HG03378 (cell line): ENCODE measurements around the gene RARRES2.

ENCODE experiments used
- ATAC-seq: cut with Tn5 transposase; IDR thresholded peaks from one replicate; pipeline ENCODE4 v1.9.1; 2021; ENCODE audit warnings: mild to moderate bottlenecking, moderate library complexity; ENCODE audit not compliant: unreplicated experiment

RARRES2 gene

DNA sequence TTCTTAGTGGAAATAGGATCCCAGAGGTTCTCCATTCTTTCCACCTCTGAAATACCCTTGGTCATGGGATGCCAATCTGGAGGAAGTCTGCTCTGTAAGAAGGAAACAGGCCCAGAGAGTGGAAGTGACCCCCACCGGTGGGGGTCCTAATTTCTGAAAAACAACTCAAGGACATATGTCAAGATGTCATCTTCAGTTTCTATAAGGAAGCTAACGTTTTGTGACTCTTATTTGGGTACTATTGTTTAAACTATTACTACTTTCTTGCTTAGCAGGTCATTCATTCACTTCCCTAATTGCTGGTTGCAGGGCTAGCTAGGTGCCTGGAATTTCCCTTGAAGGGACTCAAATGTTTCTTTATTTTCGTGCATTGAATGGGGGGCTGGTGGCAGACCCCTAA is 35.8 kb upstream of the RARRES2 start:
- ATAC-seq = no peak

DNA sequence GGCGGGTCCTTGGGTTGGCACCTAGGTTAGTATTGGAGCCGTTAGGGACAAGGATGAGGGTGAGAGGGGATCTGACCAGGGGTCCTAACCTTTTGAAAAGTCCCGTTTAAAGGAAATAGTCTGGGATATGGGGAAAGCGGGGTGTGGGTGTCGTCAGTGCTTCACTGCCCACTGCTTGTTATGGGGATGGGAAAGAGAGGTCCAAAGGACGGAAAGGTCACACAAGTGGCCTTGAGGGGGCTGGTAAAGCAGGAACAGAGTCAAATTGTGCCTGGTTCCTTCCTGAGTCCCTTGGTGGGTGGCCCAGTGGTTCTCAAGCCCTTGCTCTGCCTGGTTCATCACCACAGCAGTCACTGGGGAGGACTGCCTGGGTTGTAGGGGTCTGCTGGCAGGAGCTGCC is 35.1 kb upstream of the RARRES2 start:
- no peak for ATAC-seq

DNA sequence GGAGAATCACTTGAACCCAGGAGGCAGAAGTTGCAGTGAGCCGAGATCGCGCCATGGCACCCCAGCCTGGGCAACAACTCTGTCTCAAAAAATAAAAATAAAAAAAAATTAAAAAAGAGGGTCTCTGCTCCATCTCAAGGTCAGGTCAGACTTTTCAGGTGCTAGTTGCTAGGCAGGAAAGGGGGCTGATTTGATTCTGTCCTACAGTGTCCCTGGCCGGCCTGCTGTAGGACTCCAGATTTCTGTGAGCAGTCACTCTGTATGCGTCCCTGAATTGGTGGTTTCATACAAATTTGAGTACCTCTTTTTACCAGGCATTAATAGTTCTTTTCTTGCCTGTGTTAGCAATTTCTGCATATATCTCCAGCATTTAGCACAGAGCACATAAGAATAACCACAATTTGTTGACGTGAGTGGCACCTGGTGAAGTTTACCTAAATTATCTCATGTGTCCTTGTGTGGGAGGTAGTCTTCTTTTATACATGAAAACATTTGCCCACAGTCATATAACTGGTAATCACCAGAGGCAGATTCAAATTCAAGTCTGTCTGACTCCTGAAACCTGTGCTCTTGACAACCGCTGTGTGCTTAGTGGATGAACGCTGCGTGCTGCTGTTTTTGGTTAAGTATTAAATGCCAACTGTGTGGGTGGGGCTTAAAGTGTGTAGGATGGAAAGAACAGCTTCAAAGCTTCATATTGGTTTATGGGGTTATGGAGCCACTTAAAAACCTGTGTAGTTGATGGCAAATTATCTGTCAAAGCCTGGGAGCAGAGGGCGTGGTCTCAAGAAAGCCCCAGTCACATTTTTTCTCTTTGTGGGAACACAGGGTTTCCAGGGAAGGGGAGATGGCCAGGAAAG is 34.5 kb upstream of the RARRES2 start:
- ATAC-seq = peak; percentile 28

DNA sequence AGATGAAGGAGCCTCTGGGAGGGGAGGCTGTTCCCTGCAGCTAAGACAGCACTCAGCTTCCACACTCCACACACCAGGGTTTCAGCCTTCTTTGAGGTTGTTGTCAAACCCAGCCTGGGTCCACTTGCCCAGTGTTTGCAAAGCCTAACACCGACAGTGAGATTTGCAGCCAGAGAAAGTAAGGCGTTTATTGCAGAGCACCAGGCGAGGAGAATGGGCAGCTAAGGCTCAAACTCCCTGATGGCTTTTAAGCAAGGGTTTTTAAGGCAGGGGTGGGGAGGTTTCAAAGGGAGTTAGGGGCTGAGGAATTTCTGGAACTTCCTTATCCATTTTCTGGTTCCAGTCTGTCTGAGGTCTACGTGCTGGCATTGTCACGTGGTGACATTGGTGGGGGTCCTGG is 33.0 kb upstream of the RARRES2 start:
- ATAC-seq = no peak

DNA sequence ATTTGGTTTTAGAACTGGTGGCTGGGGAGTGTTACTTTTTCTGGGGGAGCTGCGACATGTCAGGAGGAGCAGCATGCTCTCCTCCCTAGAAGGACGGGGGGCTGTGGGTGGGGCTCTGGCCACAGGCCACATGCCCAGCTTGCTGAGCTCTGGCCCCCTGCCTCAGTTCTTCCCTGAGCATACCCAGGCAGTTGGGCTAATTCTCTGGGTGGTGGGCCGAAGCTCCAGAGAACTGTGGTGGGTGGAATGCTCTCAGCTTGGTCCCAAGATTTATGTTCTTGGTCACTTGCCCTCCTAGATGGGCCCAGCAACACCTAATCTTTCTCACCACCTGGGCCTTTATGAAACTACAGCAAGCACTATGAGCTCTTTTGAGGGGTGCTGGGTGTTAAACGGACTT is 32.6 kb upstream of the RARRES2 start:
- ATAC-seq = no peak

DNA sequence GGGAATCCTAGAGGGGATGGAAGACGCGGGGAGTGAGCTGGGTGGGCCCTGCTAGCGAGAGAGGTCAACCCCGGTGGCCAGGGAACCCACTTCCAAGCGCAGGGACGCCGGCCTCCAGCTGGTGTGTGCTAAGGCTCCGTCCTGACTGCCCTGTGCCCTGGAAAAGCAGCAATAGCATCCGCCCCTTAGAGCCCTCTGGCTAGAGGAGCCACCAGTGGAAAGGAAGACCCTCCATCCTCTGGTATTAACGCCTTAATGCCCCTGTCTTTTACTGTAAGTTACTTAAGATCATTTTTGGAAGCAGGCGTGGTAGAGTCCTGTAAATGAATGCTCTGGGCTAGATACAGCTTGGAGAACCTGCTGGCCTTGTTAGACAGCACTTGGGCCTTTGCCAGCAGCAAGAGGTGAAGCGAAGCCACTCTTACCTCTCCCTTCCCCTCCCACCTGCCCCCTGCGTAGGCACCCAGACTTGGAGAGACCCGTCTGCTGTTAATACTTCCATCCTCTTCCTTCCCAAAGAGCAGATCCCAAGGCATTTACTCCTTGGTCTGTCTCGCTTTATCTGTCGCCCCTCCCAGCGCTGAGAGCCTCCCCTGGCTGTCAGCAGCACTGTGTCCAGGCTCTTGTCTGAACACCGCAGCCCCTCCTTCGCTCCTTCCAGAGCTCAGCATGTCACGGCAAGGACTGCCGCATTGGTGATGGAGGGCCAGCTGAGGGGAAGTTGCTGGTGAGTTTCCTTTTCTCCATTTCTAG is 31.8 kb upstream of the RARRES2 start:
- ATAC-seq = no peak

DNA sequence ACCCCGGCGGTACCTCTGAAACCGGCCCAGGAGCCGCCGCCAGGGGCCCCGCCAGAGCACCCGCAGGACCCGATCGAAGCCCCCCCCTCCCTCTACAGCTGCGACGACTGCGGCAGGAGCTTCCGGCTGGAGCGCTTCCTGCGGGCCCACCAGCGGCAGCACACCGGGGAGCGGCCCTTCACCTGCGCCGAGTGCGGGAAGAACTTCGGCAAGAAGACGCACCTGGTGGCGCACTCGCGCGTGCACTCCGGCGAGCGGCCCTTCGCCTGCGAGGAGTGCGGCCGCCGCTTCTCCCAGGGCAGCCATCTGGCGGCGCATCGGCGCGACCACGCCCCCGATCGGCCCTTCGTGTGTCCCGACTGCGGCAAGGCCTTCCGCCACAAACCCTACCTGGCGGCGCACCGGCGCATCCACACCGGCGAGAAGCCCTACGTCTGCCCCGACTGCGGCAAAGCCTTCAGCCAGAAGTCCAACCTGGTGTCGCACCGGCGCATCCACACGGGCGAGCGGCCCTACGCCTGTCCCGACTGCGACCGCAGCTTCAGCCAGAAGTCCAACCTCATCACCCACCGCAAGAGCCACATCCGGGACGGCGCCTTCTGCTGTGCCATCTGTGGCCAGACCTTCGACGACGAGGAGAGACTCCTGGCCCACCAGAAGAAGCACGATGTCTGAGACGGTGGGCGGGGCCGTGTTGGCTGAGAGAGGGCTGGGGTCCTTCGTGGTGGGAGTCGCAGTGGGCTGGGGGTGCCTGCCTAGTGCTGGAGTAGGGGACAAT is 31.0 kb upstream of the RARRES2 start:
- no peak for ATAC-seq

DNA sequence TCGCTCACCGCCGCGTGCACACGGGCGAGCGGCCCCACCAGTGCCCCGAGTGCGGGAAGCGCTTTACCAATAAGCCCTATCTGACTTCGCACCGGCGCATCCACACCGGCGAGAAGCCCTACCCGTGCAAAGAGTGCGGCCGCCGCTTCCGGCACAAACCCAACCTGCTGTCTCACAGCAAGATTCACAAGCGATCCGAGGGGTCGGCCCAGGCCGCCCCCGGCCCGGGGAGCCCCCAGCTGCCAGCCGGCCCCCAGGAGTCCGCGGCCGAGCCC is 30.5 kb upstream of the RARRES2 start:
- no peak for ATAC-seq

DNA sequence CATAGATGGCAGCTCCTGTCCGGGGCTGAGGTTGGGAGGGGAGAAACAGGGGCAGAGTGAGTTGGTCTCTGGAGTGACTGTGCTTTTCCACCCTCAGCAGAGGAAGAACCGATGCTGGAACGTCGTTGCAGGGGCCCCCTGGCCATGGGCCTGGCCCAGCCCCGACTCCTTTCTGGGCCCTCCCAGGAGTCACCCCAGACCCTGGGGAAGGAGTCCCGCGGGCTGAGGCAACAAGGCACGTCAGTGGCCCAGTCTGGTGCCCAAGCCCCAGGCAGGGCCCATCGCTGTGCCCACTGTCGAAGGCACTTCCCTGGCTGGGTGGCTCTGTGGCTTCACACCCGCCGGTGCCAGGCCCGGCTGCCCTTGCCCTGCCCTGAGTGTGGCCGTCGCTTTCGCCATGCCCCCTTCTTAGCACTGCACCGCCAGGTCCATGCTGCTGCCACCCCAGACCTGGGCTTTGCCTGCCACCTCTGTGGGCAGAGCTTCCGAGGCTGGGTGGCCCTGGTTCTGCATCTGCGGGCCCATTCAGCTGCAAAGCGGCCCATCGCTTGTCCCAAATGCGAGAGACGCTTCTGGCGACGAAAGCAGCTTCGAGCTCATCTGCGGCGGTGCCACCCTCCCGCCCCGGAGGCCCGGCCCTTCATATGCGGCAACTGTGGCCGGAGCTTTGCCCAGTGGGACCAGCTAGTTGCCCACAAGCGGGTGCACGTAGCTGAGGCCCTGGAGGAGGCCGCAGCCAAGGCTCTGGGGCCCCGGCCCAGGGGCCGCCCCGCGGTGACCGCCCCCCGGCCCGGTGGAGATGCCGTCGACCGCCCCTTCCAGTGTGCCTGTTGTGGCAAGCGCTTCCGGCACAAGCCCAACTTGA is 29.9 kb upstream of the RARRES2 start:
- ATAC-seq = no peak

DNA sequence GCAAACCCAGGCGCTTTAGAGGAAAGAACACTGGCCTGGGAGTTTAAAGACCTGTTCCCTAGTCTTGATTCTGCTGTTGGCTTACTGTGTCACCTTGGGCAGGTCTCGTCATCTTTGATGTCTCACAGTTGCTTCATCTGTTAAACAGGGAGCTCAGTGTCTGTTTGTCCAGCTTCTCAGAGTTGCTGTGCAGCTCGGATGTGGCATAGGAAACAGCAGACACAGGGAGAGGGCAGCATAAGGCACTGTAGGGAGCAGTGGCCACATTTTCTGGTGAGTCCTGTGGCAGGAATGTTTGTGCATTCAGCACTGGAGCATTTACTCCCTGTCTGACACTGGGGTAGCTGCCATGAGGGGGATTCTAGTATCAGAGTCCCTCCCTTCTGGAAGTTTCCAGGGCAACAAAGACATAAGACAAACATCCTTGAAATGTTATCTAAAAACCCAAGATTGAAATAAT is 29.2 kb upstream of the RARRES2 start:
- no peak for ATAC-seq

DNA sequence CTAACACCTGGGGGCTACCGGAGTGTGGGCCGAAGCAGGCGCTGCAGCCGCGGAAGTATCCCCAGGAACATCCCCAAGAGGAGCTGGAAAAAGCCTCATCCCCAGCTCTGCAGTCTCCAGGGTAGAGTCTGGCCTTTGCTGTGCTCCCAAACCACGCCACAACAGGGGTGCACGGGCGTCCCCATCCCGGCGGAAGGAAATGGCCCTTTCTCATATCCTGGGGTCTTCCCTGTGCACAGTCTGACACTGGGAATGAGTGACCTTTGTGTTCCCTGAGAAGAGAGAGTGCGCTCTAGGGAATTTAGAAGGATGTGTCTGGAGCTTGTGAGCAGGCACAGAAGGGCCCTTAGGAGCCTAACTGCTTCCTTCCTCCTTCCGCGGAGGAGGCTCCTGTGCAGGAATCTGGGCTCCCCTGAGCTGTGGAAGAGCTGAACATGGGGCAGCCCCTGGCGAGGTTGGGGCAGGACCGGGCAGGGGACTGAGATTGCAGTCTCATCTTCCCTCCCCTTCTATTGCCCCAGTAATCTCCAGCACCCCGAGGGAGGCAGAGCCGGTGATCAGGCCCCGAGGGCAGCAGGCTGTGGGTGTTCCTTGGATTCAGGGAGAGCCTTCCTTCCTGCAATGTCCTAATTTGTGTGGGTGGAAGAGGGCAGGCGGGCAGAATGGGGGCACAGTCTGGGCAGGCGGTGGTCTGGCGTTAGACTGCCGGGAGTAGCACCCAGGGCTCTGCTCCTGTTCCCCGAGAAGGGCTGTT is 28.5 kb upstream of the RARRES2 start:
- no peak for ATAC-seq

DNA sequence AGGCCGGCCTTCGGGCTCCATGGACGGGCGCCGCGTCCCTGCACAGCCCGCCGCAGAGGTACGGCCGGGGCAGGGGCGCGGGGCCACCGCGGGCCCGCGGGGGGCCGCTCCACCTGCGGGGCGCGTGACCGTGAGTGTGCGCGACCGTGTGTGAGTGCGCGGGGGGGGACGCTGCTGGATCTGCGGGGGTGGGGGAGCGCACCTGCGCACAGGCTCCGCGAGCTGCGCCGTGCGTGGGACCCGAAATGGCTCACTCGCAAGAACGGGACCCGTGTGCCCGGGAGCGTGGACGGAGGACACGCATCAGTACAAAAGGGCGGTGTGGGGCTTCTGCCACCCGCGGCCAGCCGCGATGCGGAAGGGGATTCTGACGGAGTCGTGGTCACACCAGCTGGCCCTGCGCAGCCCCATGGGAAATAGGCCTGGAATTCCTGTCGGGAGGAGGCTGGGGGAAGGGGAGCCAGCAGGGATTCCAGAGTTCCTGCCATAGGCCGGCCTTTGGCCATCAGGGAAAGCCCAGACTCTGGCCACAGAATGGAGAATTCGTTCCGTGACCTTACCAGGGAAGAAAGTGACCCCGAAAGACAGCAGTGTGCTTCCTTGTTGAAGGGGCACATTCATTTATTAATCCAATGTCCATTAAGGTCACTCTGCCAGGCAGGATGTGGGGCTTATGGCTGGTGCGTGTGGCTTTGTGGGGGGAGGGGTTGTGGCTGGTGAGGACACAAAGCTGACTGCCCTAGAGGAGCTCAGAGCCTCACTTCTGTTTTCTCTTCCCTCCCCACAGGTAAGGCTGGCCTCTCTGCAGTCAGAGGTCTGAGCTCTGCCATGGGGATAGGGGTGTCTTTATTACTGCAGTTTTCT is 27.7 kb upstream of the RARRES2 start:
- peak; percentile 48 for ATAC-seq

DNA sequence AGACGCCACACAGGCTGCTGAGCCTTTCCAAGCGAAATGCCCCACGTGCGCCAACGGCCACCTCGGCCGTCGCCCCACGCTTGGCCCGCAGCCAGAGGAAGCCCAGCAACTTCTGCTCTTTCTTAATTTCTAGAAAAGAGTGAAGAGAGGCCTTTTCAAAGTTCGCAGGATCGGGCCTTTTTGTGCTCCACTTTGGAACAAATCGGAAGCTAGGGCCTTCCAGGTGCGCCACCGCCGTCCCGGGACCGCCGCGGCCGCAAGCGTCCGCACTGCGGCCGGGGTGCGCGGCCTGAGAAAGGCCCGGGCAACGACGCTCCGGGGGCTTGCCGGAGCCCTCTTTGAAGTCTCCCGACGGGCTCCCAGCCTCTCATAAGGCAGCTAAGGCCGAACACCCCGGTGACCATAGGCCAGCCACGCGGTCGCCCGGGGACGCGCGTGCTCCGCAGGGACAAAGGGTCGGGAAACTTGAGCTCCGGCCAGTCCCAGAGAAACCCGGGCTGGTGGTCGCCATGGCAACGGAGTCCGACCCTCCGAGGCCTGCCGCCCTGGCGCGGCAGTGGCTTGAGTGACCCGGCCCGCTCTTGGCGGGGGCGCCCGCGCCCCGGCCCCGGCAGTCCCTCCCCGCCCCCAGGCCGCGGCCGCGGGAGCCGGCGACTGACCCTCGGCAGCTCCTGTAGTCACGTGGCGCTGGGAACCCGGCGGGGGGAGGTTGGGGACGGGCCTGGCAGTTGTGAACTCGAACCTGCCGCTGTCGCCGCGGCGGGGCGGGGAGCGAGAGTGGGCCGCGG is 26.9 kb upstream of the RARRES2 start, which contains the start of gene REPIN1:
Gene REPIN1, plus strand, starts transcription at position 727 of the 788 bp plus-strand sequence. CDS start 890 bp downstream, outside the sequence.
- ATAC-seq = peak; percentile 33

DNA sequence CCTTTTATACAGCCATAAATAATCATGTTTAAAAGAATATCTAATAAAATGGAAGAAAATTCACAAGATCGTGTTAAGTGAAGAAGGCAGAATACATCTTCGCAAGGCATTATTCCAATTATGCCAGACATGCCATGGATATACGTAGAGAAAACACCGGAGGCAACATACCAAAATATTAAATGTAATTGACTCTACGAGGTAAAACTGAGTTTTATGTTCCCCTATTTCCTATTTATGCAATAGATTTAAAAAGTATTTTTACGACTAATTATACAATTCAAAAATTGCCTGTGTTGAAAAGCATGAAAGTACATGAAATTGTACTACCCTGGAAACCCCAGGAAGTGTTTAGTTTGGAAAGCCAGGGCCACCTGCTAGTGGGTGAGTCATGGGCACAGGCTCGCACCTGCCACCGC is 26.3 kb upstream of the RARRES2 start:
- no peak for ATAC-seq

DNA sequence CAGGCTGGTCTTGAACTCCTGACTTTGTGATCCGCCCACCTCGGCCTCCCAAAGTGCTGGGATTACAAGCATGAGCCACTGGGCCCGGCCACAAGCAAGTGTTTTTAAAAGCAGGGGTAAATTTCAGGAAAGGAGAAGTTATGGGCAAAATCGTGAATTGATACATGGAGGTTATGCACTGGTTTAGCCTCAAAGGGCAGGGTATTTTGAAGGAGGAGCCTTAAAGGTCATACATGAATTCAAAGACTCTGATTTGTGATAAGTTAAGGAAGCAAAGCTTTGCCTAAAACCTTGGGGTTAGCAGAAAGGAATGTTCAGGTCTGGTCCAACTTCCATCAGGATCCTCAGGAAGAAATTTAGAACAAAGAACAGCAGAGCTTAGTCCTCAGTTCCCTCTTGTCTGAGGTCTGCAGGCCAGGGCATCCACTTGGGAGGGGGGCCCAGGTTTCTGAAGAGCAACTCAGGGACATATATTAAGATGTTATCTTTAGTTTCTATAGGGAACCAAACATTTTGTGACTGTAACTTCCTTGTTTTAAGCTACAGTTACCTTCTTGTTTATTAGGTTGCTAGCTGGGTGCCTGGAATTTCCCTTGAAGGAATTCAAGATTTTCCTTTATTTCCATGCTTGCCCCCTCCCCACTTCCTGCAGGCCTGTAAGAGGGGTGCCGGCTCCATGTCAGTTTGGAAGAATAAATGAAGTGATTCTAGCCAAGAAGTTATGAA is 24.4 kb upstream of the RARRES2 start:
- ATAC-seq = no peak

DNA sequence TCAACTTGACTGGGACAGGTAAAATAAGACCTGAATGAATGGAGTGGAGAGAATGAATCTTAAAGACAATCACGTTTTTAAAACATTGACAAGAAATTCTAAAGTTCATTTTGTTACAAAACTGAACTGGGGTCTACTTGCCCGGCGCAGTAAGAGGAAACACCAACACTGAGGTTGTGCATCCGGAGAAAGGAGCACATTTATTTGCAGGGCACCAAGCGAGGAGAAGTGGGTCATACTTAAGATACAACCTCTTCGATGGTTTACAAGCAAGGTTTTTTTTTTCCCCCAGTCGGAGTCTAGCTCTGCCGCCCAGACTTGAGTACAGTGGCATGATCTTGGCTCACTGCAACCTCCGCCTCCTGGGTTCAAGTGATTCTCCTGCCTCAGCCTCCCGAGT is 23.8 kb upstream of the RARRES2 start:
- no peak for ATAC-seq

DNA sequence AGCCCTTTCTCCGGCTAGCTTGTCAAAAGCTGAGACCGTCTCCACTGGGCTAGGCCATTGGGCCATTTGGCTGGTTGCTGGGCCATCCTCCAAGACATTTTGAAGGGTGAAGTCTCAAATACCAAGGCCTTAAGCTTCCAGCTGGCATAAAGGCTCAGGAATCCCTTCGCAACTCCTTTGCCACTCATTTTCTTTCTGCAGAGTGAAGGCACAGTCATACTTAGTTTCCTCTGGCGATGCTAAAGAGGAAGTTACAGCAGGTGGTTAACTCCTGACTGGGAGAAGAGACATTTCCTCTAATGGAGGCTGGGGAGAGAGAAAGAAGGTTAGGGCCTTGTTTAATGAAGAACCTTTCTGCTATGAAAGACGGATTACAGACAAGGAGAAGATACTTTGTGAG is 22.4 kb upstream of the RARRES2 start:
- no peak for ATAC-seq
